ENCODE data around the gene SRGAP1.

Gene SRGAP1

GRCh38 chr12:63808631-63809030 is 35.9 kb upstream of the SRGAP1 start:
- no peak overlapping the region for H3K27ac ChIP-seq
- no peak for TF ChIP-seq CTCF (conservative IDR thresholded peaks at IDR 0.05)

- TF ChIP-seq CTCF (conservative IDR thresholded peaks at IDR 0.05) = no peak
- no peak overlapping the region for H3K27ac ChIP-seq
These were observed 34.9 kb upstream of the SRGAP1 start for GRCh38 chr12:63809566-63809965.

GRCh38 chr12:63811334-63811733 is 33.2 kb upstream of the SRGAP1 start:
- no peak for TF ChIP-seq CTCF (conservative IDR thresholded peaks at IDR 0.05)
- H3K27ac ChIP-seq = no peak overlapping the region

GRCh38 chr12:63811755-63812154 is 32.7 kb upstream of the SRGAP1 start:
- TF ChIP-seq CTCF (conservative IDR thresholded peaks at IDR 0.05) = no peak
- no peak overlapping the region for H3K27ac ChIP-seq

GRCh38 chr12:63814146-63814772 is 30.2 kb upstream of the SRGAP1 start:
- peak overlapping the region; percentile 61 for H3K27ac ChIP-seq
- no peak for TF ChIP-seq CTCF (conservative IDR thresholded peaks at IDR 0.05)

- H3K27ac ChIP-seq = peak overlapping the region; percentile 61
- no peak for TF ChIP-seq CTCF (conservative IDR thresholded peaks at IDR 0.05)
These were observed 29.0 kb upstream of the SRGAP1 start for GRCh38 chr12:63815482-63815852.

GRCh38 chr12:63816031-63816430 is 28.5 kb upstream of the SRGAP1 start:
- no peak for TF ChIP-seq CTCF (conservative IDR thresholded peaks at IDR 0.05)
- peak overlapping the region; percentile 61 for H3K27ac ChIP-seq

All from VCaP (cell line).